OCI-LY1 (cell line): ENCODE data around the gene GON7.
"Not testable (repeated sequence)": the region's sequence is repeated elsewhere in the genome, so short reads cannot be mapped to it uniquely, and the experiment has no call there.

Experiments used
- H2AFZ ChIP-seq: fragments of 200-600 bp; sonication (generic), shearing (Covaris generic); 2 replicates; pipeline ENCODE4 v1.6.0; 2014; ENCODE audit warnings: antibody characterized with exemption, mild to moderate bottlenecking, low read length
- H3F3A ChIP-seq: fragments of 200-600 bp; sonication (generic), shearing (Covaris generic); 2 replicates; pipeline ENCODE4 v1.6.0; 2014; ENCODE audit warnings: mild to moderate bottlenecking, antibody characterized with exemption, low read length, moderate library complexity; ENCODE audit not compliant: insufficient read depth
- H3K27ac ChIP-seq: fragments of 200-600 bp; sonication (generic); 2 replicates; pipeline ENCODE4 v1.5.1; 2014; ENCODE audit warnings: low read length, mixed run types, mild to moderate bottlenecking, low read depth; ENCODE audit not compliant: poor library complexity, severe bottlenecking
- H3K27me3 ChIP-seq: fragments of 200-600 bp; sonication (generic); 2 replicates; pipeline ENCODE4 v1.6.0; 2014; ENCODE audit warnings: antibody characterized with exemption, mild to moderate bottlenecking, low read length, moderate library complexity; ENCODE audit not compliant: insufficient read depth
- H3K36me3 ChIP-seq: fragments of 200-600 bp; sonication (generic); 2 replicates; pipeline ENCODE4 v1.6.1; 2014; ENCODE audit warnings: mild to moderate bottlenecking, antibody characterized with exemption, low read length, moderate library complexity, mixed read lengths; ENCODE audit not compliant: insufficient read depth
- H3K4me1 ChIP-seq: fragments of 200-600 bp; sonication (generic); 2 replicates; pipeline ENCODE4 v1.5.1; 2014; ENCODE audit warnings: mild to moderate bottlenecking, low read length, moderate library complexity; ENCODE audit not compliant: insufficient read depth, severe bottlenecking
- H3K4me2 ChIP-seq: fragments of 200-600 bp; sonication (generic), shearing (Covaris generic); 2 replicates; pipeline ENCODE4 v1.6.1; 2014; ENCODE audit warnings: low read length
- H3K4me3 ChIP-seq: fragments of 200-600 bp; sonication (generic); 2 replicates; pipeline ENCODE4 v1.5.1; 2014; ENCODE audit warnings: low read length, low read depth, mild to moderate bottlenecking, mixed read lengths; ENCODE audit not compliant: poor library complexity, severe bottlenecking
- H3K79me2 ChIP-seq: fragments of 200-600 bp; shearing (Covaris generic); 2 replicates; pipeline ENCODE4 v1.6.1; 2016; ENCODE audit warnings: mixed run types, low read length, mixed read lengths; ENCODE audit not compliant: insufficient read depth
- H3K9ac ChIP-seq: fragments of 200-600 bp; sonication (generic), shearing (Covaris generic); 2 replicates; pipeline ENCODE4 v1.6.1; 2014; ENCODE audit warnings: mild to moderate bottlenecking, low read length, mixed read lengths
- H3K9me2 ChIP-seq: fragments of 200-600 bp; sonication (generic), shearing (Covaris generic); 2 replicates; pipeline ENCODE4 v1.6.1; 2014; ENCODE audit warnings: low read depth, mild to moderate bottlenecking, low read length, mixed read lengths
- H3K9me3 ChIP-seq: fragments of 200-600 bp; shearing (Covaris generic); 2 replicates; pipeline ENCODE4 v1.6.1; 2014; ENCODE audit warnings: low read length, mixed read lengths
- H4K20me1 ChIP-seq: fragments of 200-600 bp; sonication (generic), shearing (Covaris generic); 2 replicates; pipeline ENCODE4 v1.6.0; 2016; ENCODE audit warnings: mild to moderate bottlenecking, low read length; ENCODE audit not compliant: insufficient read depth
- EZH2 ChIP-seq: fragments of 200-600 bp; sonication (generic), shearing (Covaris generic); IDR thresholded peaks from 2 replicates; pipeline ENCODE4 v1.8.0; 2017; ENCODE audit warnings: borderline replicate concordance, mixed run types, mild to moderate bottlenecking, antibody characterized with exemption, low read length, moderate library complexity, mixed read lengths
- TF ChIP-seq, protein P1 (sequence below): fragments of 200-600 bp; sonication (generic), shearing (Covaris generic); IDR thresholded peaks from 2 replicates; pipeline ENCODE4 v1.5.1; 2017; ENCODE audit warnings: mild to moderate bottlenecking, antibody characterized with exemption, low read length, moderate library complexity, mixed read lengths

The GON7 gene

DNA sequence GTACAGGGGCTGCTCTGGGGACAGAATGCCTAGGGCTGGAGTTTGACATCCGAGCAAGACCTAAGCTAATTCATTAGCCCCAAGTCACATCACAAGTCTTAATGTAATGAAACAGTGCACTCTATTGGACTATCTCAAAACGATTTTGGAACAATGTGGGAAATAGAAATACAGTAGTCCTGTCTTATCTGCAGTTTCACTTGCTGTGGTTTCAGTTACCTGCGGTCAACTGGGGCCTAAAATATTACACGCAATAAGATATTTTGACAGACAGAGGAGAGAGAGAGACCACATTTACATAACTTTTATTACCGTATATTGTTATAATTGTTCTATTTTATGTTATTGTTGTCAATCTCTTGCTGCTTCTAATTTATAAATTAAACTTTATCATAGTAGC lies 43.3 kb downstream of the GON7 start:
- Histone ChIP-seq H3K4me3 (no peak overlapping the region), H3F3A (no peaks in the 10 kb centered on the region), H3K9me2 (no peaks in the 10 kb centered on the region), H3K9me3 (no peaks in the 10 kb centered on the region), H3K4me2 (no peak overlapping the region), H4K20me1 (no peaks in the 10 kb centered on the region), H3K27ac (no peak overlapping the region), H3K4me1 (peaks cover 4% of the 10 kb centered on the region), H3K36me3 (no peaks in the 10 kb centered on the region), H3K27me3 (no peaks in the 10 kb centered on the region), H3K9ac (no peak overlapping the region), H3K79me2 (no peaks in the 10 kb centered on the region), H2AFZ (no peak overlapping the region)
- TF ChIP-seq, protein P1, sequence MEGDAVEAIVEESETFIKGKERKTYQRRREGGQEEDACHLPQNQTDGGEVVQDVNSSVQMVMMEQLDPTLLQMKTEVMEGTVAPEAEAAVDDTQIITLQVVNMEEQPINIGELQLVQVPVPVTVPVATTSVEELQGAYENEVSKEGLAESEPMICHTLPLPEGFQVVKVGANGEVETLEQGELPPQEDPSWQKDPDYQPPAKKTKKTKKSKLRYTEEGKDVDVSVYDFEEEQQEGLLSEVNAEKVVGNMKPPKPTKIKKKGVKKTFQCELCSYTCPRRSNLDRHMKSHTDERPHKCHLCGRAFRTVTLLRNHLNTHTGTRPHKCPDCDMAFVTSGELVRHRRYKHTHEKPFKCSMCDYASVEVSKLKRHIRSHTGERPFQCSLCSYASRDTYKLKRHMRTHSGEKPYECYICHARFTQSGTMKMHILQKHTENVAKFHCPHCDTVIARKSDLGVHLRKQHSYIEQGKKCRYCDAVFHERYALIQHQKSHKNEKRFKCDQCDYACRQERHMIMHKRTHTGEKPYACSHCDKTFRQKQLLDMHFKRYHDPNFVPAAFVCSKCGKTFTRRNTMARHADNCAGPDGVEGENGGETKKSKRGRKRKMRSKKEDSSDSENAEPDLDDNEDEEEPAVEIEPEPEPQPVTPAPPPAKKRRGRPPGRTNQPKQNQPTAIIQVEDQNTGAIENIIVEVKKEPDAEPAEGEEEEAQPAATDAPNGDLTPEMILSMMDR: no peak
- TF ChIP-seq EZH2: no peak

- Histone ChIP-seq H3K9me3 (no peaks in the 10 kb centered on the region), H3K4me1 (peaks cover 4% of the 10 kb centered on the region), H4K20me1 (no peaks in the 10 kb centered on the region), H3K9me2 (no peaks in the 10 kb centered on the region), H3K9ac (no peak overlapping the region), H3K36me3 (no peaks in the 10 kb centered on the region), H2AFZ (no peak overlapping the region), H3K4me2 (no peak overlapping the region), H3K79me2 (no peaks in the 10 kb centered on the region), H3K27me3 (no peaks in the 10 kb centered on the region), H3K27ac (no peak overlapping the region), H3K4me3 (no peak overlapping the region), H3F3A (no peaks in the 10 kb centered on the region)
- TF ChIP-seq EZH2: no peak
- TF ChIP-seq, protein P1: no peak
Measured at GRCh38 chr14:93161411-93161940, 45.4 kb downstream of the GON7 start.

GRCh38 chr14:93160353-93160801 lies 46.5 kb downstream of the GON7 start:
- H4K20me1 ChIP-seq: no peaks in the 10 kb centered on the region
- no peaks in the 10 kb centered on the region for H3K27me3 ChIP-seq
- no peaks in the 10 kb centered on the region for H3K79me2 ChIP-seq
- H3K4me1 ChIP-seq: peaks cover 4% of the 10 kb centered on the region
- no peaks in the 10 kb centered on the region for H3F3A ChIP-seq
- no peak overlapping the region for H3K9ac ChIP-seq
- no peak overlapping the region for H3K4me3 ChIP-seq
- H3K9me3 ChIP-seq: no peaks in the 10 kb centered on the region
- no peak overlapping the region for H3K4me2 ChIP-seq
- H3K27ac ChIP-seq: no peak overlapping the region
- H3K9me2 ChIP-seq: no peaks in the 10 kb centered on the region
- H3K36me3 ChIP-seq: no peaks in the 10 kb centered on the region
- H2AFZ ChIP-seq: no peak overlapping the region
- TF ChIP-seq, protein P1: peak; percentile 50
- TF ChIP-seq EZH2: no peak

- not testable (repeated sequence) for H3F3A ChIP-seq
Measured at GRCh38 chr14:93159625-93160352, 47.1 kb downstream of the GON7 start.

DNA sequence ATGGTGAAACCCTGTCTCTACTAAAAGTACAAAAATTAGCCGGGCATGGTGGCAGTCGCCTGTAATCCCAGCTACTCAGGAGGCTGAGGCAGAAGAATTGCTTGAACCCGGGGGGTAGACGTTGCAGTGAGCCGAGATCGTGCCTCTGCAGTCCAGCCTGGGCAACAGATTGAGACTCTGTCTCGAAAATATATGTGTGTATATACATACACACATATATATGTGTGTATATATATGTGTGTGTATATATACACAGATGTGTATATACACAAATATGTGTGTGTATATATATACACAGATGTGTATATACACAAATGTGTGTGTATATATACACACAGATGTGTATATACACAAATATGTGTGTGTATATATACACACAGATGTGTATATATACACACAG lies 48.5 kb downstream of the GON7 start:
- not testable (repeated sequence) for H4K20me1 ChIP-seq, H3K9me2 ChIP-seq, H3K79me2 ChIP-seq, H3K9me3 ChIP-seq, H2AFZ ChIP-seq, H3K9ac ChIP-seq, H3K4me1 ChIP-seq, H3F3A ChIP-seq, H3K36me3 ChIP-seq, H3K4me3 ChIP-seq, H3K27ac ChIP-seq, H3K4me2 ChIP-seq, H3K27me3 ChIP-seq

More at GRCh38 chr14:93159625-93160352, 47.1 kb downstream of the GON7 start:
- H3K9ac ChIP-seq, H4K20me1 ChIP-seq, H2AFZ ChIP-seq, H3K36me3 ChIP-seq, H3K79me2 ChIP-seq, H3K4me3 ChIP-seq, H3K4me1 ChIP-seq, H3K27ac ChIP-seq, H3K4me2 ChIP-seq, H3K9me3 ChIP-seq, H3K27me3 ChIP-seq, H3K9me2 ChIP-seq: not testable (repeated sequence)
